Activated CD4-positive, alpha-beta memory T cell treated with anti-CD3 and anti-CD28 coated beads for 36 hours (primary cell): ENCODE results near the gene NEBL. TPM values are rescaled to one million over a fixed set of nuclear protein-coding genes. Genes with fewer than 3 reads are reported as not detected.

Experiments used
- CTCF ChIA-PET: fragments of 350-600 bp; sonication (Branson Sonifier 250); formaldehyde crosslinking; loops from one replicate; lab custom pipeline; 2021; ENCODE audit warnings: antibody characterized with exemption, inconsistent platforms; lab: Charles Lee
- POLR2A ChIA-PET: fragments of 350-600 bp; sonication (Branson Sonifier 250); formaldehyde crosslinking; loops from one replicate; lab custom pipeline; 2021; ENCODE audit warnings: antibody characterized with exemption; lab: Charles Lee
- DNase-seq: peaks from one replicate; pipeline ENCODE4 v3.0.0-alpha.2; 2020
- H3K27ac Mint-ChIP-seq: one replicate; pipeline ENCODE4 v1.8.0; 2021; ENCODE audit warnings: mixed read lengths
- H3K27me3 Mint-ChIP-seq: one replicate; pipeline ENCODE4 v1.8.0; 2021; ENCODE audit warnings: mixed read lengths
- H3K36me3 Mint-ChIP-seq: one replicate; pipeline ENCODE4 v1.8.0; 2021; ENCODE audit warnings: mixed read lengths
- H3K4me1 Mint-ChIP-seq: one replicate; pipeline ENCODE4 v1.8.0; 2021; ENCODE audit warnings: low read depth, mixed read lengths
- H3K4me3 Mint-ChIP-seq: one replicate; pipeline ENCODE4 v1.8.0; 2021; ENCODE audit warnings: mild to moderate bottlenecking, mixed read lengths
- H3K9me3 Mint-ChIP-seq: one replicate; pipeline ENCODE4 v1.8.0; 2021; ENCODE audit warnings: mixed read lengths
- intact Hi-C: fragments of 100-400 bp; cut with micrococcal nuclease; formaldehyde crosslinking; loops from one replicate; pipeline ENCODE4 v1.15.1; 2023
- total RNA-seq, 2 experiments: library from RNA; stranded (reverse); gene quantifications; one replicate each; pipeline ENCODE4 v1.2.3, GENCODE V29; 2021

NEBL gene
- total RNA-seq, 2 experiments from 2014 or later: not detected

GRCh38 chr10:20846263-20846662, 50.8 kb downstream of the NEBL start:
- H3K27me3 Mint-ChIP-seq: no peaks in the 10 kb centered on the region
- H3K4me1 Mint-ChIP-seq: no peaks in the 10 kb centered on the region
- intact Hi-C loops: no loop called here
- H3K36me3 Mint-ChIP-seq: no peaks in the 10 kb centered on the region
- ChIA-PET CTCF (no interaction called here), POLR2A (no interaction called here)
- H3K4me3 Mint-ChIP-seq: no peak overlapping the region
- no peak for DNase-seq
- H3K9me3 Mint-ChIP-seq: no peaks in the 10 kb centered on the region
- H3K27ac Mint-ChIP-seq: no peak overlapping the region

GRCh38 chr10:20841419-20841818, 55.7 kb downstream of the NEBL start:
- intact Hi-C loops: no loop called here
- ChIA-PET POLR2A (no interaction called here), CTCF (no interaction called here)
- Mint-ChIP-seq H3K9me3 (peaks cover 8% of the 10 kb centered on the region), H3K36me3 (no peaks in the 10 kb centered on the region), H3K27me3 (no peaks in the 10 kb centered on the region), H3K4me3 (no peak overlapping the region), H3K4me1 (no peaks in the 10 kb centered on the region), H3K27ac (no peak overlapping the region)
- no peak for DNase-seq

GRCh38 chr10:20839910-20840309, 57.2 kb downstream of the NEBL start:
- Mint-ChIP-seq H3K4me1 (no peaks in the 10 kb centered on the region), H3K4me3 (no peak overlapping the region), H3K9me3 (peaks cover 8% of the 10 kb centered on the region), H3K27me3 (no peaks in the 10 kb centered on the region), H3K36me3 (no peaks in the 10 kb centered on the region), H3K27ac (no peak overlapping the region)
- no peak for DNase-seq
- ChIA-PET POLR2A (no interaction called here), CTCF (no interaction called here)
- intact Hi-C loops: no loop called here

GRCh38 chr10:20839141-20839540, 58.0 kb downstream of the NEBL start:
- Mint-ChIP-seq H3K9me3 (peaks cover 8% of the 10 kb centered on the region), H3K36me3 (no peaks in the 10 kb centered on the region), H3K4me3 (no peak overlapping the region), H3K4me1 (no peaks in the 10 kb centered on the region), H3K27ac (no peak overlapping the region), H3K27me3 (no peaks in the 10 kb centered on the region)
- intact Hi-C loops: no loop called here
- DNase-seq: no peak
- CTCF ChIA-PET: no interaction called here
- POLR2A ChIA-PET: no interaction called here

- Mint-ChIP-seq H3K27me3 (no peaks in the 10 kb centered on the region), H3K27ac (no peak overlapping the region), H3K4me3 (no peak overlapping the region), H3K36me3 (no peaks in the 10 kb centered on the region), H3K4me1 (no peaks in the 10 kb centered on the region), H3K9me3 (peaks cover 8% of the 10 kb centered on the region)
- POLR2A ChIA-PET: no interaction called here
- DNase-seq: no peak
- intact Hi-C loops: no loop called here
- CTCF ChIA-PET: no interaction called here
Measured at GRCh38 chr10:20836401-20836800, 60.7 kb downstream of the NEBL start.

GRCh38 chr10:20835335-20835734, 61.8 kb downstream of the NEBL start:
- H3K27ac Mint-ChIP-seq: no peak overlapping the region
- no peaks in the 10 kb centered on the region for H3K36me3 Mint-ChIP-seq
- CTCF ChIA-PET: no interaction called here
- DNase-seq: no peak
- H3K4me1 Mint-ChIP-seq: no peaks in the 10 kb centered on the region
- POLR2A ChIA-PET: no interaction called here
- intact Hi-C loops: no loop called here
- peaks cover 8% of the 10 kb centered on the region for H3K9me3 Mint-ChIP-seq
- H3K27me3 Mint-ChIP-seq: no peaks in the 10 kb centered on the region
- H3K4me3 Mint-ChIP-seq: no peak overlapping the region

GRCh38 chr10:20834825-20835224, 62.3 kb downstream of the NEBL start:
- Mint-ChIP-seq H3K27me3 (no peaks in the 10 kb centered on the region), H3K27ac (no peak overlapping the region), H3K9me3 (peaks cover 8% of the 10 kb centered on the region), H3K4me3 (no peak overlapping the region), H3K4me1 (no peaks in the 10 kb centered on the region), H3K36me3 (no peaks in the 10 kb centered on the region)
- intact Hi-C loops: no loop called here
- ChIA-PET CTCF (no interaction called here), POLR2A (no interaction called here)
- no peak for DNase-seq

- no peaks in the 10 kb centered on the region for H3K4me1 Mint-ChIP-seq
- DNase-seq: no peak
- H3K27me3 Mint-ChIP-seq: no peaks in the 10 kb centered on the region
- H3K4me3 Mint-ChIP-seq: no peak overlapping the region
- no peaks in the 10 kb centered on the region for H3K9me3 Mint-ChIP-seq
- no peak overlapping the region for H3K27ac Mint-ChIP-seq
- H3K36me3 Mint-ChIP-seq: no peaks in the 10 kb centered on the region
- intact Hi-C loops: no loop called here
- POLR2A ChIA-PET: no interaction called here
- CTCF ChIA-PET: no interaction called here
Measured at GRCh38 chr10:20822825-20823224, 74.3 kb downstream of the NEBL start.

- Mint-ChIP-seq H3K36me3 (no peaks in the 10 kb centered on the region), H3K27me3 (no peaks in the 10 kb centered on the region), H3K4me3 (no peak overlapping the region), H3K4me1 (no peaks in the 10 kb centered on the region), H3K9me3 (no peaks in the 10 kb centered on the region), H3K27ac (no peak overlapping the region)
- intact Hi-C loops: no loop called here
- ChIA-PET POLR2A (no interaction called here), CTCF (no interaction called here)
- DNase-seq: no peak
Measured at GRCh38 chr10:20817646-20818045, 79.5 kb downstream of the NEBL start.

- Mint-ChIP-seq H3K27me3 (no peaks in the 10 kb centered on the region), H3K4me1 (no peaks in the 10 kb centered on the region), H3K27ac (no peak overlapping the region), H3K4me3 (no peak overlapping the region), H3K9me3 (no peaks in the 10 kb centered on the region), H3K36me3 (no peaks in the 10 kb centered on the region)
- ChIA-PET CTCF (no interaction called here), POLR2A (no interaction called here)
- no peak for DNase-seq
- intact Hi-C loops: no loop called here
Measured at GRCh38 chr10:20817116-20817515, 80.0 kb downstream of the NEBL start.

GRCh38 chr10:20814116-20814515, 83.0 kb downstream of the NEBL start:
- no peak for DNase-seq
- ChIA-PET CTCF (no interaction called here), POLR2A (no interaction called here)
- no peaks in the 10 kb centered on the region for H3K36me3 Mint-ChIP-seq
- H3K4me3 Mint-ChIP-seq: no peak overlapping the region
- no peaks in the 10 kb centered on the region for H3K4me1 Mint-ChIP-seq
- no peak overlapping the region for H3K27ac Mint-ChIP-seq
- intact Hi-C loops: no loop called here
- no peaks in the 10 kb centered on the region for H3K9me3 Mint-ChIP-seq
- no peaks in the 10 kb centered on the region for H3K27me3 Mint-ChIP-seq

- CTCF ChIA-PET: no interaction called here
- Mint-ChIP-seq H3K27me3 (no peaks in the 10 kb centered on the region), H3K4me3 (no peak overlapping the region), H3K9me3 (peaks cover 4% of the 10 kb centered on the region), H3K36me3 (no peaks in the 10 kb centered on the region), H3K27ac (no peak overlapping the region), H3K4me1 (no peaks in the 10 kb centered on the region)
- DNase-seq: no peak
- POLR2A ChIA-PET: no interaction called here
- intact Hi-C loops: no loop called here
Measured at GRCh38 chr10:20811131-20811530, 86.0 kb downstream of the NEBL start.

GRCh38 chr10:20809631-20810030, 87.5 kb downstream of the NEBL start:
- no peaks in the 10 kb centered on the region for H3K27me3 Mint-ChIP-seq
- CTCF ChIA-PET: no interaction called here

GRCh38 chr10:20806487-20806886, 90.6 kb downstream of the NEBL start:
- no peaks in the 10 kb centered on the region for H3K27me3 Mint-ChIP-seq
- DNase-seq: no peak
- ChIA-PET CTCF (no interaction called here), POLR2A (no interaction called here)
- H3K36me3 Mint-ChIP-seq: no peaks in the 10 kb centered on the region
- no peak overlapping the region for H3K4me3 Mint-ChIP-seq
- H3K4me1 Mint-ChIP-seq: no peaks in the 10 kb centered on the region
- H3K27ac Mint-ChIP-seq: no peak overlapping the region
- H3K9me3 Mint-ChIP-seq: peaks cover 4% of the 10 kb centered on the region
- intact Hi-C loops: no loop called here

More at GRCh38 chr10:20809631-20810030, 87.5 kb downstream of the NEBL start:
- no peak overlapping the region for H3K27ac Mint-ChIP-seq
- H3K4me3 Mint-ChIP-seq: no peak overlapping the region
- no peak for DNase-seq
- peaks cover 4% of the 10 kb centered on the region for H3K9me3 Mint-ChIP-seq
- POLR2A ChIA-PET: no interaction called here
- no peaks in the 10 kb centered on the region for H3K36me3 Mint-ChIP-seq
- intact Hi-C loops: no loop called here
- no peaks in the 10 kb centered on the region for H3K4me1 Mint-ChIP-seq
